ENCODE data around the gene MGMT.

DNA sequence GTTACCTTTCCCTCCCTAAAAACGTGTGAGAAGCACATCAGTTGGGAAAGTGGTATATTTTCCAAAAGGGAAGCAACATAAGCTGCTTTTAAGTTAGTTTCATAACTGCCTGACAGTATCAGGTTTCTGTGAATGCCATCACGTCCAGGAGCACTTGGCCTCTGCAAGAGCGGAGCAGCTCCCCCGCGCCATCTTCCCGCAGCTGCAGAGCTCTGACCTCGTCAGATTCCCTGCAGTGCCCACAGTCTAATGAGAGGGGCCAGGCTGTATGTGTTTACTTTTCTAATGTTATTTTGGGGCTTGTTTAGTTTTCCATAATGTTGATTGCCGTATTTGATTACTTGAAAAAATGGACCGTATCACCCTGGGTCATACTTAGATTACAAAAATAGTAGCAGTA lies 74.2 kb downstream of the MGMT start:
- TF ChIP-seq, protein P1, sequence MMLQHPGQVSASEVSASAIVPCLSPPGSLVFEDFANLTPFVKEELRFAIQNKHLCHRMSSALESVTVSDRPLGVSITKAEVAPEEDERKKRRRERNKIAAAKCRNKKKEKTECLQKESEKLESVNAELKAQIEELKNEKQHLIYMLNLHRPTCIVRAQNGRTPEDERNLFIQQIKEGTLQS (IDR thresholded peaks at IDR 0.05): no peak
- TF ChIP-seq, protein P1 (CRISPR knock-in tag; conservative IDR thresholded peaks at IDR 0.05): no peak
- TF ChIP-seq RBM34 (IDR thresholded peaks at IDR 0.05; ENCODE audit: borderline replicate concordance, insufficient read depth, low read length): no peak
- TF ChIP-seq RBM39 (optimal IDR thresholded peaks at IDR 0.05; ENCODE audit: low read depth, low read length): no peak

Data from K562 (cell line).